ACC112 (cell line): ENCODE measurements around the gene HIVEP3.

Experiments
- H2AFZ ChIP-seq: fragments of 200-600 bp; sonication (generic); one replicate; pipeline ENCODE4 v1.6.0; 2017; ENCODE audit warnings: antibody characterized with exemption, low read length; ENCODE audit not compliant: unreplicated experiment
- H3K27ac ChIP-seq: fragments of 200-600 bp; sonication (generic); 2 replicates; pipeline ENCODE4 v1.5.1; 2014; ENCODE audit warnings: low read depth, mild to moderate bottlenecking, antibody characterized with exemption, low read length, moderate library complexity
- H3K27me3 ChIP-seq: fragments of 200-600 bp; sonication (generic); 2 replicates; pipeline ENCODE4 v1.6.1; 2014; ENCODE audit warnings: mild to moderate bottlenecking, antibody characterized with exemption, low read length, moderate library complexity, mixed read lengths; ENCODE audit not compliant: insufficient read depth
- H3K36me3 ChIP-seq: fragments of 200-600 bp; sonication (generic); 2 replicates; pipeline ENCODE4 v1.6.1; 2016; ENCODE audit warnings: mild to moderate bottlenecking, antibody characterized with exemption, low read length, moderate library complexity, mixed read lengths; ENCODE audit not compliant: insufficient read depth
- H3K4me1 ChIP-seq: fragments of 200-600 bp; sonication (generic); one replicate; pipeline ENCODE4 v1.6.1; 2016; ENCODE audit warnings: low read length, mixed read lengths; ENCODE audit not compliant: insufficient read depth, unreplicated experiment, control insufficient read depth
- H3K4me3 ChIP-seq: fragments of 200-600 bp; sonication (generic); 2 replicates; pipeline ENCODE4 v1.5.1; 2014; ENCODE audit warnings: mild to moderate bottlenecking, low read depth, low read length
- H3K79me2 ChIP-seq: fragments of 200-600 bp; sonication (generic); one replicate; pipeline ENCODE4 v1.6.0; 2016; ENCODE audit warnings: low read length; ENCODE audit not compliant: control insufficient read depth, unreplicated experiment, insufficient read depth

HIVEP3 gene

GRCh38 chr1:41733021-41733420 is 185.7 kb downstream of the HIVEP3 start:
- Histone ChIP-seq H3K4me1 (no peaks in the 10 kb centered on the region), H3K79me2 (no peaks in the 10 kb centered on the region), H2AFZ (no peak overlapping the region), H3K36me3 (no peaks in the 10 kb centered on the region), H3K27me3 (no peaks in the 10 kb centered on the region), H3K4me3 (no peak overlapping the region), H3K27ac (no peak overlapping the region)

GRCh38 chr1:41731516-41732030 is 187.1 kb downstream of the HIVEP3 start:
- Histone ChIP-seq H3K27ac (no peak overlapping the region), H3K36me3 (no peaks in the 10 kb centered on the region), H2AFZ (no peak overlapping the region), H3K27me3 (no peaks in the 10 kb centered on the region), H3K4me3 (no peak overlapping the region), H3K4me1 (no peaks in the 10 kb centered on the region), H3K79me2 (no peaks in the 10 kb centered on the region)

- Histone ChIP-seq H3K4me1 (no peaks in the 10 kb centered on the region), H3K27ac (no peak overlapping the region), H2AFZ (no peak overlapping the region), H3K79me2 (no peaks in the 10 kb centered on the region), H3K4me3 (no peak overlapping the region), H3K36me3 (no peaks in the 10 kb centered on the region), H3K27me3 (no peaks in the 10 kb centered on the region)
Observed at GRCh38 chr1:41730806-41731205, 187.9 kb downstream of the HIVEP3 start.

GRCh38 chr1:41728403-41729202 is 190.1 kb downstream of the HIVEP3 start:
- Histone ChIP-seq H3K36me3 (no peaks in the 10 kb centered on the region), H3K27me3 (no peaks in the 10 kb centered on the region), H3K79me2 (no peaks in the 10 kb centered on the region), H3K4me3 (no peak overlapping the region), H3K4me1 (no peaks in the 10 kb centered on the region), H3K27ac (no peak overlapping the region), H2AFZ (no peak overlapping the region)

GRCh38 chr1:41727749-41728115 is 191.0 kb downstream of the HIVEP3 start:
- H3K27me3 ChIP-seq: no peaks in the 10 kb centered on the region
- no peaks in the 10 kb centered on the region for H3K79me2 ChIP-seq
- no peaks in the 10 kb centered on the region for H3K36me3 ChIP-seq
- no peaks in the 10 kb centered on the region for H3K4me1 ChIP-seq
- no peak overlapping the region for H3K4me3 ChIP-seq
- H3K27ac ChIP-seq: no peak overlapping the region
- no peak overlapping the region for H2AFZ ChIP-seq

GRCh38 chr1:41726899-41727748 is 191.6 kb downstream of the HIVEP3 start:
- Histone ChIP-seq H3K27me3 (no peaks in the 10 kb centered on the region; the same call in 1 of the 2 replicates), H3K36me3 (no peaks in the 10 kb centered on the region), H3K27ac (no peak overlapping the region), H3K4me3 (no peak overlapping the region), H3K4me1 (no peaks in the 10 kb centered on the region), H2AFZ (no peak overlapping the region), H3K79me2 (no peaks in the 10 kb centered on the region)

- no peaks in the 10 kb centered on the region for H3K4me1 ChIP-seq
- no peaks in the 10 kb centered on the region; the same call in 1 of the 2 replicates for H3K27me3 ChIP-seq
- no peaks in the 10 kb centered on the region for H3K79me2 ChIP-seq
- H3K27ac ChIP-seq: no peak overlapping the region
- H3K36me3 ChIP-seq: no peaks in the 10 kb centered on the region
- H3K4me3 ChIP-seq: no peak overlapping the region
- no peak overlapping the region for H2AFZ ChIP-seq
Observed at GRCh38 chr1:41726292-41726691, 192.4 kb downstream of the HIVEP3 start.

- no peaks in the 10 kb centered on the region for H3K4me1 ChIP-seq
Observed at GRCh38 chr1:41724926-41725325, 193.8 kb downstream of the HIVEP3 start.

GRCh38 chr1:41724248-41724647 is 194.5 kb downstream of the HIVEP3 start:
- Histone ChIP-seq H2AFZ (no peak overlapping the region), H3K79me2 (no peaks in the 10 kb centered on the region)

More at GRCh38 chr1:41724926-41725325, 193.8 kb downstream of the HIVEP3 start:
- no peaks in the 10 kb centered on the region for H3K79me2 ChIP-seq
- H3K27me3 ChIP-seq: no peaks in the 10 kb centered on the region; the same call in 1 of the 2 replicates
- no peak overlapping the region for H2AFZ ChIP-seq
- H3K4me3 ChIP-seq: no peak overlapping the region
- H3K36me3 ChIP-seq: no peaks in the 10 kb centered on the region
- H3K27ac ChIP-seq: no peak overlapping the region

GRCh38 chr1:41723786-41724185 is 194.9 kb downstream of the HIVEP3 start:
- Histone ChIP-seq H3K79me2 (no peaks in the 10 kb centered on the region), H2AFZ (no peak overlapping the region), H3K4me3 (no peak overlapping the region), H3K27ac (no peak overlapping the region), H3K36me3 (no peaks in the 10 kb centered on the region), H3K4me1 (no peaks in the 10 kb centered on the region), H3K27me3 (no peaks in the 10 kb centered on the region; the same call in 1 of the 2 replicates)

More at GRCh38 chr1:41724248-41724647, 194.5 kb downstream of the HIVEP3 start:
- Histone ChIP-seq H3K4me1 (no peaks in the 10 kb centered on the region), H3K27ac (no peak overlapping the region), H3K4me3 (no peak overlapping the region), H3K27me3 (no peaks in the 10 kb centered on the region; the same call in 1 of the 2 replicates), H3K36me3 (no peaks in the 10 kb centered on the region)
